GM21367 (cell line): Measurements from ENCODE around the gene DEFB131A.
"Not testable (repeated sequence)": the region's sequence is repeated elsewhere in the genome, so short reads cannot be mapped to it uniquely, and the experiment has no call there.

Source experiments
- ATAC-seq: cut with Tn5 transposase; IDR thresholded peaks from one replicate; pipeline ENCODE4 v1.9.1; 2021; ENCODE audit not compliant: unreplicated experiment

The DEFB131A gene

GRCh38 chr4:9494256-9495035 lies 50.2 kb downstream of the DEFB131A start:
- ATAC-seq, result not testable (repeated sequence)

GRCh38 chr4:9495443-9495842 lies 51.2 kb downstream of the DEFB131A start:
- not testable (repeated sequence) for ATAC-seq

- ATAC-seq, result not testable (repeated sequence)
These were observed 53.6 kb downstream of the DEFB131A start for GRCh38 chr4:9497575-9498467.

- not testable (repeated sequence) for ATAC-seq
These were observed 54.3 kb downstream of the DEFB131A start for GRCh38 chr4:9498468-9499040.

GRCh38 chr4:9499974-9500487 lies 55.8 kb downstream of the DEFB131A start:
- ATAC-seq, result not testable (repeated sequence)
